GM20431 (cell line): Measurements from ENCODE around the gene DIP2C.

Source experiments
- in situ Hi-C: fragments of 300-500 bp; cut with MseI, MboI; formaldehyde crosslinking; loops from one replicate; pipeline ENCODE4 v1.15.0; 2020; ENCODE audit warnings: low sequenced_read_pairs; ENCODE audit not compliant: unreplicated experiment

The DIP2C gene

DNA sequence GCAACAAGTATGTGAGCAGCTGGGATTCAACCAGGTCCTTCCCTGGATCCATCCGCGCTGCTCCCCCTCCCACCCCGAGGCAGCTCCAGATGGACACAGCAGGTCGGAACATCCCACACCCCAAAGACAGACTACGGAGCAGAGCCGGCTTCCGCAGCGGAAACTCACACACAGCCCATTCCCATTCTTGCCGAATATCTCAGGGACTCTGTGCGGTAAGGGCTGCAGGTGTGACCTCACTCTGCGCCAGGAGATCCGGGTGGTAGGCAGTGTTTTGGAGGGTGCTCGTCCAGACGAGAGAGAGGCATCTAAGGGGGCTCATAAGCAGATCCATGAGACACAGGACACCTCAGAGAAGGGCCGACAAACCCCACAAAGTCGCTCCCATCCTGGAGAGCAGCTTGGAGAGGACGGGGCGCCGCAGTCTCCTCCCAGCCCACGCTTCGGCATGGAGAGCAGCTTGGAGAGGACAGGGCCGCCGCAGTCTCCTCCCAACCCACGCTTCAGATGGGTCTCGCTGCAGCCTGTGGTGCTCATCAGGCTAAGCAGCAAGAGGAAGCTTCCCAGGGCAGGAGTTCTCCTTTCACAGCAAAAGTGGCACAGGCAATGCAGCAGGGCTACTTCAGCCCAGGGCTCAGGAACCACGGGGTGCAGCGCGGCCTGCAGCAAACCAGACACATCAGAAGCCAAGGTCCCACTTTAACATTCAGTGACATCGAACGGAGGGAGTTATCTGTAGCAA, 179.9 kb downstream of the DIP2C start:
- in situ Hi-C loops: no loop called here

DNA sequence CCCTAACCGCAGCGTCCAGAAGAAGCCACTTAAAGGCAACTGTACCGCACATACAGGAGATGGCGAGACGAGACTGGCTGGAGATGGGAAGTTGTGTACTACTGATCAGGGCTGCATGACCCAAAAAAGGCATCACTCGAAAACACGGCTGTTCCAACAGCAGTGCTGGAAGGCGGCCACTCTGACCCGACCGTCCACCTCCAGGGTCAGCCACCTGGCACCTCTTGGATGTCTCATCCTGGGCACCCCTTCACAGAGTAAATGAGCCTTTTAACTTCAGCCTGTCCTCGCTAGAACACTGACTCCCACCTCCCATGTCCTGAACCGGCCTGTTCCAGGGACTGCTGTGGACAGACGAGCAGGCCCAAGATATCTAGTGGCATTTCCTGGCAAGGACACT, 180.7 kb downstream of the DIP2C start:
- in situ Hi-C loops: no loop called here

DNA sequence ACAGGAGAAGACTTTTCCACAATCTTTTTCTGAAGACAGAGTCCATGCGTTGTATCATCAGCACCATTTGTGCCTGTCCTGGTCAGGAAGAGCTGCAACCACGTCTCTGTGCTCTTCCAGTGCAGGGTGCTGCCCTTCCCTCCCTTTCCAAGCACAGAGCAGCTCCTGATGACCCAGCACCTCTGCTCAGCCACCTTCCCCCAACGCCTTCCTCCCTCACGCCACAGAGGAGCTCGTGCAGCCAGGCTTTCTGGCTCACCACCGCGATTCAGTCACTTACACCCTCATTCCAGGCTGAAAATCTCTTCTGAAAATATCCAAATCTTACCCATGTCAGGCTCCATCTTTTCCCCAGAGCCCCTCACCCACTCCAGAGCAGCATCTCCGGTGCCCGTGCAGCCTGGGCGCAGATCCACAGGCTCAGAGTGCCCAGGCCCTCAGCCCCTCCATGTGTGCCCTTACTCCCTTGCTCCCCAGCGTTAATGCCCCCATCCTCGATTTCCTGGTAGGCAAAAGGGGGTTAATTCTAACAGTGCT, 181.5 kb downstream of the DIP2C start:
- in situ Hi-C loops: no loop called here

DNA sequence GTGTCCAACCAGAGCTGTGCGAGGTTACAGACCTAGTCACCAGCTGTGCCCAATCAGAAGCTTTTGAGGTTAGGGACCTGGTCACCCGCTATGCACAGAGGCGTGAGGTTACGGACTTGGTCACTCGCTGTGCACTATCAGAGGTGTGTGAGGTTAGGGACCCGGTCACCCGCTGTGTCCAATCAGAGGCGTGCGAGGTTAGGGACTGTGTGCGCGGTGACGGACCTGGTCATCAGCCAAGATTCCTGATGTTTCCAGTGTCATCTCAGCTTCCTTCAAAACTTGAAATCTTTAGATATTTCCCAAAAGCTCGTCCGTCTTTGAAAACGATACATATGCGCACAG, 182.1 kb downstream of the DIP2C start:
- in situ Hi-C loops: no loop called here

DNA sequence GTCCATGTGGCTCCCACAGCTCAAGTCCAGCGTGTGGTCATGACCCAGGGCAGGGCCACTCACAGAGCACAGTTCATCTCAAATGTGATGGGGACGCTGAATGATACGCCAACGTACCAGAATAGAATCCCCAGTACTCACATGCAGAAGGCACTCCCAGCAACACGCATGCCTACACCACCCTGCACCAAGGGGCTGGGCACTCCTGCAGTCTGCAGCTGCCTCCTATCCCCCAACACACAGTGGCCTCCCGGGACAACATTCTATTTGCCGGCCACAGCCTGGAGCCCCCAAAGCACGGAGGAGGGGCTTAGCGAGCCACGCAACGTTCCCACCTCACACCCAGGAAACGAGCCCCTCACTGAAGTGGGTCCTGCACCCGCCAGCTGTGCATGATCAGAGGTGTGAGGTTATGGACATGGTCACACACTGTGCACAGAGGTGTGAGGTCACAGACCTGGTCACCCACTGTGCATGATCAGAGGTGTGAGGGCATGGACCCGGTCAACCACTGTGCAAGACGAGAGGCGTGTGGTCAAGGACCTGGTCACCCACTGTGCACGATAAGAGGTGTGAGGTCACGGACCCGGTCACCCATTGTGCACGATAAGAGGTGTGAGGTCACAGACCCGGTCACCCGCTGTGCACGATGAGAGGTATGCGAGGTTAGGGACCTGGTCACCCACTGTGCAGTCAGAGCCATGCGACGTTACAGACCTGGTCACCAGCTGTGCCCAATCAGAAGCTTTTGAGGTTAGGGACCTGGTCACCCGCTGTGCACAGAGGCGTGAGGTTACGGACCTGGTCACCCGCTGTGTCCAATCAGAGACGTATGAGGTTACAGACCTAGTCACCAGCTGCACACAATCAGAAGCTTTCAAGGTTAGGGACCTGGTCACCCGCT, 182.8 kb downstream of the DIP2C start:
- in situ Hi-C loops: no loop called here

DNA sequence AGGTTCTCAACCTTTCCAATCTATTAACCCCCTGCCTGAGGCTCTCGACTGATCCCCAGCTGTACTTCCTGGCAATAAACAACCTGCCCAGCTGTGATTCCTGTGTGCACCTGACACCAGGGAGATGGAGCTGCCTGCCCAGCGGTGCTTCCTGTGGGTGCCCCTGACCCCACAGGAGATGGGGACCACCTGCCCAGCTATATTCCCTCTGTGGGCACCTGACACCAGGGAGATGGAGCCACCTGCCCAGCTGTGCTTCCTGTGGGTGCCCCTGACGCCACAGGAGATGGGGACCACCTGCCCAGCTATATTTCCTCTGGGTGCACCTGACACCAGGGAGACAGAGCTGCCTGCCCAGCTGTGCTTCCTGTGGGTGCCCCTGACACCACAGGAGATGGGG, 184.0 kb downstream of the DIP2C start:
- in situ Hi-C loops: no loop called here

DNA sequence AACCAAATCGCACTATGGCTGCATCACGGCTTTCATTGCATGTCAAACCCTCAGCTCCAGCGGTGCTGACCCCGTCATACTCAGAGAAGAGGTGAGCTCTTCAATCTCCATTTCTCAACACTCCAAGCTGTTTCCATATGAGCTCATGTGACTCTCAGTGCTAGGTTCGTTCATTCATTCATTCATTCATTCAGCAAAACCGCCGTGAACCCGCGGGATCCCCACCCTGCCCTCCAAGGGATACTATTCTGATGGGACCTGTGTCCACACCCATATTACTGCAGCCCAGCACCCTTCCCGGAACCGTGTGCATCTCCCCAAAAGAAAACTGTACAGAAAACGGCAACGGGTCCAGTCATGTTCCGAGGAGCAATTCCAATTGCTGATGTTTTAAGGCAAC, 184.7 kb downstream of the DIP2C start:
- in situ Hi-C loops: no loop called here

DNA sequence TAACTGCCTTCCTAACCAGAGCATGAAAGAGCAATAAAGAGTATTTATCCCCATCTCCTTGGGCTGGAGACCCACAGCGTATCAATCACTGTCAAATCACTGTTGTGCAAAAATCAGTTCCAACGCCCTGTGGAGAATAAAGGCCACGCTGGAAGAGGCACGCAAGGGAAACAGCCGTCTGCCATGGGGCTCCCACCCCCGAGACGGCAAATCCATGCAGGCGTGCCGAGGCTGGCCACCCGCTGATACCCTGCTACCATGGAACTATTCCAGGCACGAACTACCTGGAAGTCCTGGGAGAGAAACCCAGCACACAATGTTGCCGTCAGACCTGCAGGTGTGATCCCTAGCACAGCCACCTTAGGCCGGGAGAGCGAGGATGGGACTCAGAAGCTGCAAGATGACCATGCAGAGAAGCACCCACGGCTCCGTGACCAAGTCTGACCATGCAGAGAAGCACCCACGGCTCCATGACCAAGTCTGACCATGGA, 185.3 kb downstream of the DIP2C start:
- in situ Hi-C loops: no loop called here

DNA sequence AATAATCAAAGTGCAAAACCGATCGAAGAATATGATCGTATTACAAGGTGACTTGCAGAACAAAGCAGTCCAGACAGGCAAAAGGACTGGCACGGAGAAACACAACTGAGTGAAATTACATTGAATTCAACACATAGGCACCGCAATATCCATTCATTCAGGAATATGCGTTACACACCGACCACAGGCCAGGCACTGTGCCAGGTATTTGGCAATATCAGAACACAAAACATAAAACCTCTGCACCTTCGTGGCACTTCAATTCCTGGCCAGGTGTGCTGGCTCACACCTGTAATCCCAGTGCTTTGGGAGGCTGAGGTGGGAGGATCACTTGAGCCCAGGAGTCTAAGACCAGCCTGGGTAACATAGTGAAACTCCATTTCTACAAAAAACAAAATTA, 187.9 kb downstream of the DIP2C start:
- in situ Hi-C loops: no loop called here

DNA sequence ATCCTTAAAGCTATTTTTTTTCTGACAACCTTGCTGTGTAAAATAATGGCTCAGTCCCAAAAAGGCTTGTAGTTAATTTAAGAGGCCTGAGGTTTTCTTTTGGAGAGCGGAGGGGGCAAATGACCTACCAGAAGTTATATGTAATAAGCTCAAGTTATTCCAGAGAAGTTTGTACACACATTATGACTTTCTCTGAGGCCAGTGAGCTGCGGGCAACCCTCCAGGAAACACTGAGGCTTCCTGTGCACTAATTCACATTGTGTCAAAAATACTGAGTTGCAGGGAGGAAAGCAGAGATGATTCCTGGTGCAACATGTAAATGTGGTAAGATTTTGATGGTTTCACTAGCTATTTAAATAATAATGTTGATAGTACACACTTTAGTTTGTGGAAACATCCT, 188.6 kb downstream of the DIP2C start:
- in situ Hi-C loops: no loop called here

DNA sequence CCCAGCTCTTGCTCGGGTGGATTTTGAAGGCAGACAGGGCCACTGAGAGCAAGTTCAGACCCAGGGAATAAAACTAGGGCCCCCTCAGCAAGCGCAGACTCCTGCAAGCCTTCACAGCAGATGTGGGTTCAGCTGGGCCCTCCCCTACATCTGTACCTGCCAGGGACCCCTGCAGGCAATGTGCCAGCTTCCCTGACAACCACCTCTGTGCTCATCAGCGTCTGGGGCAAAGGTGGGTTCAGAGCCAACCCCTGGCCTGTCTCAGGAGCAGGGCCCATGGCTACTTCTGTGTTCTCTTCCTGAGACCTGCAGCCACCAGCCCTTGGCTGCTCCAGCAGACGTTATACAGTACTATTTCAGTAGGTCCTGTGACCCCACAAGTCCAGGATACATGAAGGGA, 189.5 kb downstream of the DIP2C start:
- in situ Hi-C loops: no loop called here

DNA sequence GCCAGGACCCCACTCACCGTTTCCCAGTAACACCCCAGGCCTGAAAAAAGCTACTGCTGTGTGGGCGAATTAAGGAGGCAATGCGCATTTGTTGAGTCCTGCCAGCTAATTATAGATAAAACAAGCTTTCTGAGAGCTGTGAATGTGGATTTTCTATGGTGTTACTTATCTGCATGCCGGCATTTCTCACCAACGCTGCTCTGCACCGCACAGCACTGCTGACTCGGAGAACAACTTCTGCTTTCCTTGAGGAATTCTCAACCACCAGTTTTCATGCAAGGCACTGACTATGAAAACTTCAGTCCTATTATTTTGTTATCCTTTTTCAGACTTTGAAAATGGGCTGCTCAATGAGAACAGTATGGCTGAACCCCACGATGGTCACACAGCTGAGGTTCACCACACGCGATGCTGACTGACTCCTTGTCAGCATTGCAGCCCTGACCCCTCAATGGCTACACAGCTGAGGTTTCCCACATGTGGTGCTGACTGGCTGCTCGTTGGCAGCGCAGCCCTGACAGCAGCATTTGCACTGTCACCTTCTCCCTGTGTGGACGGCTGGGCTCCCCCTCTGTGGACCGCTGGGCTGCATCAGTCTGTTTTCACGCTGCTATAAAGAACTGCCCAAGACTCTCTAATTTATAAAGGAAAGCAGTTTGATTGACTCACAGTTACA, 190.6 kb downstream of the DIP2C start:
- in situ Hi-C loops: no loop called here

DNA sequence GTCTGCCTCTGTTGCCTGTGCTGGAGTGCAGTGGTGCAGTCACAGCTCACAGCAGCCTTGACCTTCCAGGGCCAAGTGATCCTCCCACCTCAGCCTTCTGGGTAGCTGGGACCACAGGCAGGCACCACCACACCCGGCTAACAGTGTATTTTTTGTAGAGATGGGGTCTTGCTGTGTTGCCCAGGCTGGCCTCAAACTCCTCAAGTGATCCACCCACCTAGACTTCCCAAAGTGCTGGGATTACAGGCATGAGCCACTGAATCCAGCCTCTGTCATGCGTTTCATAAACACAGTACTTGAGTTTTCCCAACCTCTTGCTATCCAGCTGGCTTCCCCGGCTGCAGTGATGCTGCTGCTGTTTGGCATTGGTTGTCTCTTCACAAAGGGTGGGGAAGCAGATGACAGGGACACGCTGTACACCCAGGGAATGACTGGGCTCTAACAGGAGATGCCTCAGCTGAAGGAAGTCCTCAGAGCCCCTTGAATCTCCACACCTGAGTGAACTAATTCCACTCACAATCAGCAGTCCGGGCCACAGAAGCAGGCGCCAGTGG, 191.5 kb downstream of the DIP2C start:
- in situ Hi-C loops: no loop called here

DNA sequence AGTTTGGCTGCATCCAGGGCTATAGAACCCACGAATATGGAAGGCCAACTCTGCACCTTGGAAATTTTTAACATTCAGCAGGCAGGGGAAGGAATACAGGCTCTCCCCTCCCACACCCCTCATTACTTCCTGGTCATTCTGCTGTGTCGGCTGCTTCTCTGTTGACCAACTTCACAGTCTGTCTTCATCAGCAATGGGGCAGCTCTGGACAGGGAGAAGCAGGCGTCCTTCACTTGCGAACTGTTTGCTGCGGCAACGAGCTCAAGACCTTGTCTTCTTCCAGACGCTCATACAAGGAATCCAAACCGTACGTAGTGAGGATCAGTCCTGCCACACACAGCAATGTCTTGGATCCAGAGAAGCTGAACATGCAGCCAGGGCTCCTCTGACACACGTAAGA, 192.2 kb downstream of the DIP2C start:
- in situ Hi-C loops: no loop called here

DNA sequence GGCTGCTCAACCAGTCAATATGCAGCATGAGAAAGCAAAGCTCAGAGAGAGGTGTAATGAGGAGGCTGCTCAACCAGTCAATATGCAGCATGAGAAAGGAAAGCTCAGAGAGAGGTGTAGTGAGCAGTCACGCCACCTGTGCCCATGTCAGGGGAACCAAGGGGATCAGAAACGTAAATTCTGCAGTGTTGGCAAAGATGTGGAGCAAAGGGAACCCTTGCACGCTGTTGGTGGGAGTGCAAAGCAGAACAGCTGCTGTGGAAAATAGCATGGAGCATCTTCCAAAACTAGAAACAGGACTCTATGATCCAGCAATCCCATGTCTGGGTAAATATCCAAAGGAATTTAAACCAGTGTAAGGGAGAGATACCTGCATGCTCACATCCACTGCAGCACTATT, 194.9 kb downstream of the DIP2C start:
- in situ Hi-C loops: no loop called here

DNA sequence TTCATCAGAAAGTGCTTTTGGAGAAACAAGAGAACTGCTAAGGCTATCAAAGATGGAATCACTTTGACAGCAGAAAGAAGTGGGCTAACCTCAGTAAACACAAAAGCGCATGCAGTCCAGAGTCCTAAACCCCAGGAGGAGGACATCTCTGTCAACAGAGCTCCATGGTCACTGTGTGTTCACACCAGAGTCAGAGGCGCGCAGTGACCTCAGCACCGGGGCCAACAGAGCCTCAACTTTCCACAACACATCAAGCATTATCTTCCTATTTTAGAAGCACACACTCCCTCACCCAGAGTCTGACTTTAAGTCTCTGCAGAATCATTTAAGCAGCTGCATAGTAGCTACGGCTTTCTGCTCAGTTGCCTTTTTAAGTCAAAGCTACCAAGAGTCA, 195.3 kb downstream of the DIP2C start:
- in situ Hi-C loops: no loop called here

DNA sequence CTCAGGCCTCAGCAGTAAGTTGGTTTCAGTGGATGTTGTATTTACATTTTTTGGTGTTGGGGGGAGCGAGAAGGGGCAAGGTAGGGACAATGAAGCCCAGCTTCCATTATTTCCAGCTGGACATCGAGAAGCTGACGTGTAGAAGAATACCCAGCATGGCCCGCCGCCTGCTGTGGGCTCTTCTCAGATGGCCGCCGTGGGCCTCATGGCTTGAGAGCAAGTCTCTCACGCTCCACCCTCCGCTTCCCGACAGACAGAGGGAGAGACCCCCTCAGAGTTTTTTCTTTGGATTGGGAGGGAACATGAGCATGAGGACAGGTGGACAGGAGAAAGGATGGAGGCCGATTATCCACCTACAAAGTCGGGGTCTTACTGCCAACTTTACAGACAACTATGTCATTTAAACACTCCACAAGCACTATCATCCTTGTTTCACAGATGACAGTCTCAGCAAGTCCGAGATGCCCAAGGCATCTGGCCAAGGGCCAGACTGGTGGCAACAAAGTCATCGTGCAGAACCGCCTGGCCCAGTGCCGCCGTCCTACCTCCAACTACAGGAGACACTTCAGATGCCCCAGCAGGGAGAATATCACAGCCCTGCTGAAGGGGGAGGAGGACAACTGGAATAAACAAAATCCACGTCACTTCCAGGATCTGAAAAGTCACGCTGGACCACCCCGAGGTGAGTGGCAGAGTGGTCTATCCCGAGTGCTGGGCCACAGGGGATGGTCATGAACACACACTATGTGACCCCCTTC, 195.9 kb downstream of the DIP2C start:
- in situ Hi-C loops: no loop called here

DNA sequence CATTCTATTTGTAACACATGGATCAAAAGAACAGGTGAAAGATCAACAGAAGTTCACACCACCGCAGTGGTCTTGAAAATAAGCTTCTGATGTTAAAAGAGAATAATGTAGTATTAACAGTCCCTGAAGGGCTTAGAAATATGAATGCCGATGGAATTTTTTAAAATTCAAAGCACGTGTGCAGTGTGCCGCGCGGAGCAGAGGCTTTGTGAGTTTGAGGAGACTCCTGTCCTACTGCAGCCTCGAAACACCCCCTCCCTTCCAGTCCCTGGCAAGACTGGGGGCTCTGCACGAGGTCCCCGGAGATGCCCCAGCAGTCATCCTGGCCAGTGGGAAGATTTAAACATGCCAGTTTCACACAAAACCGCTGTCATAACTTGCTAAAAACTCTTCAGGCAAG, 196.6 kb downstream of the DIP2C start:
- in situ Hi-C loops: no loop called here

DNA sequence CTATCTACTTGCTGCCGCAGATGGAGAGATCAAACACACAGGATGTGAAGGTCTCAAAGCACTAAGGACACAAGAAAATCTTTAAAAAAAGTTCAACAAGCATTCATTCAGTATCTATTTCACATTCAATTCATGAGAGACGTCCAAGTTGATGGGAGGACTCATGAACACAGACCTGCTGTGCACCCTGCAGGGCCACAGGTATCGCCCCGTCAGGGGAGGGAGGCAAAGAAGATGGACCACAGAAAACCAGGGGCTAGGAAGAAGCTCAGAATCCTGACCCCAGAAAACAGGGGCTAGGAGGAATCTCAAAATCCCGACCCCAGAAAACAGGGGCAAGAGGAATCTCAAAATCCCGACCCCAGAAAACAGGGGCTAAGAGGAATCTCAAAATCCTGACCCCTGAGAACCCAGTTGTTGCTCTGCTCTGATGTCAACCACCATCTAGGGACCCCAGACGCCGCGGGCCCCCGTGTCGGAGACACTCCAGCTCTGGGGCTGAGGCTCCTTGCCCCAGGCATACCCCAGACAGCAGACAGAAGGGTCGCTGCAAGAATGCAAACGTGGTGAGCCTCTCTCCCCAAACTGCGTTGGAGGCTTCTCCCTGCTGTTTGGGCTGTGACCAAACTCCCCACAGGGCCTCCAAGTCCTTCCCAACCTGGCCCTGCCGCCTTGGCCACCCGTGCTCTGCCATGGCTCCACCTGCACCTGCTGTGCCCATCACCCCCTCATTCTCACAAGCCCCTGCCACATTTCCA, 197.6 kb downstream of the DIP2C start:
- in situ Hi-C loops: no loop called here
